OCI-LY7 (cell line): Measurements from ENCODE around the gene UBA3. TPM values are rescaled to one million over a fixed set of nuclear protein-coding genes. Genes with fewer than 3 reads are reported as not detected.

Experiments
- BruUV-seq: library from RNA; stranded (reverse); fragments of 400-500 nt; replicated peaks from 2 replicates; lab custom pipeline; 2021; lab: Mats Ljungman, UMichigan
- CTCF ChIA-PET: fragments of 300-600 bp; sonication (Branson Sonifier 250); formaldehyde crosslinking; loops from one replicate; lab custom pipeline; 2022; ENCODE audit warnings: antibody characterized with exemption; ENCODE audit not compliant: unreplicated experiment; lab: Charles Lee
- POLR2A ChIA-PET: fragments of 300-600 bp; sonication (Branson Sonifier 250); formaldehyde crosslinking; loops from one replicate; lab custom pipeline; 2022; ENCODE audit warnings: antibody characterized with exemption; lab: Charles Lee
- DNase-seq: peaks from one replicate; pipeline ENCODE4 v3.0.0-alpha.2; 2015; ENCODE audit warnings: low spot score
- H2AFZ ChIP-seq: fragments of 200-600 bp; sonication (generic), shearing (Covaris generic); 2 replicates; pipeline ENCODE4 v1.6.1; 2014; ENCODE audit warnings: mild to moderate bottlenecking, antibody characterized with exemption, low read length, moderate library complexity
- H3K27ac ChIP-seq: fragments of 200-600 bp; sonication (generic); 2 replicates; pipeline ENCODE4 v1.5.1; 2014; ENCODE audit warnings: mixed run types, low read depth, mild to moderate bottlenecking, moderate library complexity, low read length, inconsistent platforms; ENCODE audit not compliant: poor library complexity, severe bottlenecking
- H3K36me3 ChIP-seq: fragments of 200-600 bp; sonication (generic); 2 replicates; pipeline ENCODE4 v1.6.1; 2014; ENCODE audit warnings: mild to moderate bottlenecking, antibody characterized with exemption, low read length, moderate library complexity, mixed read lengths; ENCODE audit not compliant: insufficient read depth
- H3K4me1 ChIP-seq: fragments of 200-600 bp; sonication (generic); 2 replicates; pipeline ENCODE4 v1.5.1; 2014; ENCODE audit warnings: mild to moderate bottlenecking, low read length; ENCODE audit not compliant: insufficient read depth, poor library complexity, severe bottlenecking
- H3K4me2 ChIP-seq: fragments of 200-600 bp; sonication (generic); 2 replicates; pipeline ENCODE4 v1.6.1; 2014; ENCODE audit warnings: mild to moderate bottlenecking, low read length
- H3K4me3 ChIP-seq: fragments of 200-600 bp; sonication (generic); 2 replicates; pipeline ENCODE4 v1.5.1; 2014; ENCODE audit warnings: mild to moderate bottlenecking, low read depth, low read length; ENCODE audit not compliant: poor library complexity, severe bottlenecking
- H3K79me2 ChIP-seq: fragments of 200-600 bp; sonication (generic); 2 replicates; pipeline ENCODE4 v1.6.1; 2016; ENCODE audit warnings: low read depth, mild to moderate bottlenecking, low read length, moderate library complexity, mixed read lengths; ENCODE audit not compliant: insufficient read depth
- H3K9me2 ChIP-seq: fragments of 200-600 bp; sonication (generic); 2 replicates; pipeline ENCODE4 v1.6.1; 2016; ENCODE audit warnings: mild to moderate bottlenecking, low read length, mixed read lengths; ENCODE audit not compliant: insufficient read depth
- H3K9me3 ChIP-seq: fragments of 200-600 bp; sonication (generic); 2 replicates; pipeline ENCODE4 v1.6.1; 2014; ENCODE audit warnings: mild to moderate bottlenecking, mixed run types, low read length, mixed read lengths
- H4K20me1 ChIP-seq: fragments of 200-600 bp; sonication (generic); 2 replicates; pipeline ENCODE4 v1.6.1; 2014; ENCODE audit warnings: mild to moderate bottlenecking, antibody characterized with exemption, low read length, moderate library complexity, mixed read lengths; ENCODE audit not compliant: insufficient read depth
- EZH2phosphoT487 ChIP-seq: fragments of 200-600 bp; sonication (generic); IDR thresholded peaks from 2 replicates; pipeline ENCODE4 v1.6.1; 2018; ENCODE audit warnings: low read depth, borderline replicate concordance, mild to moderate bottlenecking, mixed run types, antibody characterized with exemption, low read length, moderate library complexity, mixed read lengths
- intact Hi-C: fragments of 100-400 bp; cut with micrococcal nuclease; formaldehyde crosslinking; loops from one replicate; pipeline ENCODE4 v1.10.0; 2022; ENCODE audit not compliant: unreplicated experiment
- total RNA-seq, 2 experiments: library from RNA; depleted of rRNA in 1 of 2; stranded (reverse); fragments of >200 nt in 1 of 2; shearing (Covaris generic) in 1 of 2; gene quantifications; 2 replicates each; pipeline ENCODE4 v1.2.3, GENCODE V29; 2014 to 2022
- TF ChIP-seq, protein P1 (sequence below): fragments of 200-600 bp; sonication (generic); conservative IDR thresholded peaks from 2 replicates; pipeline ENCODE4 v1.5.1; 2014; ENCODE audit warnings: mild to moderate bottlenecking, antibody characterized with exemption, low read length, moderate library complexity, mixed read lengths

UBA3 gene
- total RNA-seq, 2 experiments from 2014 or later: 70.2 to 78.8 TPM

DNA sequence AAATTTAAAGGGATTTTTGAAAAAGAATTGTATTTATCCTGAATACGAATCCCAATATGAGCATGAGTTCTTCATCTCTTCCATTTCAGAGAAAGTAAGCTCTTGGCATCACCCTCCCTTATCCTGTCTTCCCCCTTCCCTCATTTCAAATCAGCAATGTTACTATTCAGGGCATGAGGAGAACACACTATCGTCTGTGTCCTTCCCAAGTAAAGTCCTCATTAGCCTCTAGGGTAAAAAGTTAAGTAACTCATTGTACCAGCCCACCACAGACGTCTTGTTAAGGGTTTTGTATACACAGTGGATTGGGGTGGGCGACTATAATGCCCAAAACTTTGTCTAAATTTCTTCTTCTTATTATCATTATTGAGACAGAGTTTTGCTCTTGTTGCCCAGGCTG is 19.4 kb upstream of the UBA3 start:
- intact Hi-C loops: no loop called here
- Histone ChIP-seq H3K4me1 (no peaks in the 10 kb centered on the region), H3K9me3 (no peaks in the 10 kb centered on the region), H3K36me3 (peaks cover 31% of the 10 kb centered on the region; the same call in 1 of the 2 replicates), H2AFZ (no peak overlapping the region), H3K4me2 (no peak overlapping the region), H3K79me2 (peaks cover 3% of the 10 kb centered on the region; the same call in 1 of the 2 replicates), H3K9me2 (no peaks in the 10 kb centered on the region), H4K20me1 (no peaks in the 10 kb centered on the region), H3K4me3 (no peak overlapping the region), H3K27ac (no peak overlapping the region)
- DNase-seq: no peak
- ChIA-PET CTCF (no interaction called here), POLR2A (interaction anchor here (0.5 to 1.3 kb wide), 5 partner anchors 8 to 341 kb away, joined by 3 to 4 read pairs (median 3); partner anchors contain the start of gene TMF1)
- no TSS peak for BruUV-seq
- TF ChIP-seq, protein P1, sequence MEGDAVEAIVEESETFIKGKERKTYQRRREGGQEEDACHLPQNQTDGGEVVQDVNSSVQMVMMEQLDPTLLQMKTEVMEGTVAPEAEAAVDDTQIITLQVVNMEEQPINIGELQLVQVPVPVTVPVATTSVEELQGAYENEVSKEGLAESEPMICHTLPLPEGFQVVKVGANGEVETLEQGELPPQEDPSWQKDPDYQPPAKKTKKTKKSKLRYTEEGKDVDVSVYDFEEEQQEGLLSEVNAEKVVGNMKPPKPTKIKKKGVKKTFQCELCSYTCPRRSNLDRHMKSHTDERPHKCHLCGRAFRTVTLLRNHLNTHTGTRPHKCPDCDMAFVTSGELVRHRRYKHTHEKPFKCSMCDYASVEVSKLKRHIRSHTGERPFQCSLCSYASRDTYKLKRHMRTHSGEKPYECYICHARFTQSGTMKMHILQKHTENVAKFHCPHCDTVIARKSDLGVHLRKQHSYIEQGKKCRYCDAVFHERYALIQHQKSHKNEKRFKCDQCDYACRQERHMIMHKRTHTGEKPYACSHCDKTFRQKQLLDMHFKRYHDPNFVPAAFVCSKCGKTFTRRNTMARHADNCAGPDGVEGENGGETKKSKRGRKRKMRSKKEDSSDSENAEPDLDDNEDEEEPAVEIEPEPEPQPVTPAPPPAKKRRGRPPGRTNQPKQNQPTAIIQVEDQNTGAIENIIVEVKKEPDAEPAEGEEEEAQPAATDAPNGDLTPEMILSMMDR: no peak
- no peak for TF ChIP-seq EZH2phosphoT487

- no TSS peak for BruUV-seq
- intact Hi-C loops: no loop called here
- Histone ChIP-seq H3K9me2 (no peaks in the 10 kb centered on the region), H3K79me2 (peaks cover 14% of the 10 kb centered on the region; the same call in 1 of the 2 replicates), H3K36me3 (peaks cover 16% of the 10 kb centered on the region; the same call in 1 of the 2 replicates), H3K4me1 (peaks cover 6% of the 10 kb centered on the region), H2AFZ (no peak overlapping the region), H4K20me1 (no peaks in the 10 kb centered on the region), H3K9me3 (no peaks in the 10 kb centered on the region), H3K27ac (no peak overlapping the region), H3K4me3 (no peak overlapping the region), H3K4me2 (no peak overlapping the region)
- POLR2A ChIA-PET: no interaction called here
- DNase-seq: no peak
- CTCF ChIA-PET: no interaction called here
- TF ChIP-seq EZH2phosphoT487: no peak
- TF ChIP-seq, protein P1: no peak
These were observed 17.4 kb upstream of the UBA3 start for GRCh38 chr3:69097407-69098086.

- TF ChIP-seq, protein P1: no peak
- no peak for TF ChIP-seq EZH2phosphoT487
- Histone ChIP-seq H2AFZ (no peak overlapping the region), H3K27ac (no peak overlapping the region), H4K20me1 (no peaks in the 10 kb centered on the region), H3K4me2 (no peak overlapping the region), H3K9me2 (no peaks in the 10 kb centered on the region), H3K4me3 (no peak overlapping the region), H3K79me2 (peaks cover 18% of the 10 kb centered on the region; the same call in 1 of the 2 replicates), H3K36me3 (0 out of 2 replicates have a peak, but pooled peaks cover 8% of the 10 kb centered on the region), H3K9me3 (no peaks in the 10 kb centered on the region), H3K4me1 (peaks cover 18% of the 10 kb centered on the region)
- ChIA-PET CTCF (interaction anchor here (0.8 kb wide), 1 partner anchor 10 kb away, joined by 3 read pairs; no protein-coding TSS in a partner anchor), POLR2A (no interaction called here)
- BruUV-seq: no TSS peak
- intact Hi-C loops: no loop called here
- no peak for DNase-seq
These were observed 16.1 kb upstream of the UBA3 start for GRCh38 chr3:69096299-69096698.
